Activated CD8-positive, alpha-beta T cell treated with anti-CD3 and anti-CD28 coated beads for 36 hours (primary cell): ENCODE data around the gene WNT4. TPM values are rescaled to one million over a fixed set of nuclear protein-coding genes. Genes with fewer than 3 reads are reported as not detected.
A peak's percentile ranks its signal among the peaks of the same experiment; 100 is the strongest.

Experiments used
- ATAC-seq: fragments of 200-7000 bp; cut with Tn5 transposase; one replicate; pipeline ENCODE4 v1.10.0; 2021; ENCODE audit warnings: mild to moderate bottlenecking, moderate library complexity
- CTCF ChIA-PET: fragments of 350-600 bp; sonication (Branson Sonifier 250); formaldehyde crosslinking; loops from one replicate; lab custom pipeline; 2021; ENCODE audit warnings: antibody characterized with exemption; lab: Charles Lee
- POLR2A ChIA-PET: fragments of 350-600 bp; sonication (Branson Sonifier 250); formaldehyde crosslinking; loops from one replicate; lab custom pipeline; 2021; ENCODE audit warnings: antibody characterized with exemption; lab: Charles Lee
- DNase-seq: peaks from one replicate; pipeline ENCODE4 v3.0.0-alpha.2; 2020
- H3K27ac Mint-ChIP-seq: one replicate; pipeline ENCODE4 v1.8.0; 2021; ENCODE audit warnings: mild to moderate bottlenecking, mixed read lengths
- H3K27me3 Mint-ChIP-seq: one replicate; pipeline ENCODE4 v1.8.0; 2021; ENCODE audit warnings: mixed read lengths
- H3K36me3 Mint-ChIP-seq: one replicate; pipeline ENCODE4 v1.8.0; 2021; ENCODE audit warnings: low read depth, mixed read lengths
- H3K4me1 Mint-ChIP-seq: one replicate; pipeline ENCODE4 v1.8.0; 2021; ENCODE audit warnings: low read depth, mixed read lengths
- H3K4me3 Mint-ChIP-seq: one replicate; pipeline ENCODE4 v1.8.0; 2021; ENCODE audit warnings: mild to moderate bottlenecking, moderate library complexity, mixed read lengths
- H3K9me3 Mint-ChIP-seq: one replicate; pipeline ENCODE4 v1.8.0; 2021; ENCODE audit warnings: mixed read lengths
- CTCF ChIP-seq: fragments of 200-600 bp; IDR thresholded peaks from one replicate; pipeline ENCODE4 v1.8.0; 2022; ENCODE audit warnings: antibody characterized with exemption, mild to moderate bottlenecking
- intact Hi-C: fragments of 100-400 bp; cut with micrococcal nuclease; formaldehyde crosslinking; loops from one replicate; pipeline ENCODE4 v1.10.0; 2022
- total RNA-seq, 2 experiments: library from RNA; stranded (reverse); gene quantifications; one replicate each; pipeline ENCODE4 v1.2.3, GENCODE V29; 2021

Gene WNT4
- total RNA-seq, 2 experiments from 2014 or later: not detected

- Mint-ChIP-seq H3K4me1 (peaks cover 85% of the 10 kb centered on the region), H3K4me3 (no peak overlapping the region), H3K9me3 (no peaks in the 10 kb centered on the region), H3K27ac (peak overlapping the region; percentile 86), H3K27me3 (no peaks in the 10 kb centered on the region), H3K36me3 (peaks cover 64% of the 10 kb centered on the region)
- ATAC-seq (no peak), DNase-seq (no peak)
- POLR2A ChIA-PET: no interaction called here
- no peak for TF ChIP-seq CTCF
- intact Hi-C loops: no loop called here
- CTCF ChIA-PET: no interaction called here
These were observed 66.6 kb downstream of the WNT4 start for GRCh38 chr1:22076346-22076745.

- no peak overlapping the region for H3K4me3 Mint-ChIP-seq
- peak; percentile 45 for ATAC-seq
- peaks cover 82% of the 10 kb centered on the region for H3K4me1 Mint-ChIP-seq
- TF ChIP-seq CTCF: no peak
- H3K27me3 Mint-ChIP-seq: no peaks in the 10 kb centered on the region
- CTCF ChIA-PET: no interaction called here
- peak overlapping the region; percentile 86 for H3K27ac Mint-ChIP-seq
- H3K36me3 Mint-ChIP-seq: peaks cover 64% of the 10 kb centered on the region
- intact Hi-C loops: no loop called here
- H3K9me3 Mint-ChIP-seq: no peaks in the 10 kb centered on the region
- DNase-seq: no peak
- POLR2A ChIA-PET: no interaction called here
These were observed 67.2 kb downstream of the WNT4 start for GRCh38 chr1:22075718-22076117.

- peak overlapping the region; percentile 57 for H3K27ac Mint-ChIP-seq
- H3K36me3 Mint-ChIP-seq: peaks cover 67% of the 10 kb centered on the region
- ATAC-seq (no peak), DNase-seq (no peak)
- no peak for TF ChIP-seq CTCF
- CTCF ChIA-PET: no interaction called here
- intact Hi-C loops: no loop called here
- H3K27me3 Mint-ChIP-seq: no peaks in the 10 kb centered on the region
- no peak overlapping the region for H3K4me3 Mint-ChIP-seq
- no peaks in the 10 kb centered on the region for H3K9me3 Mint-ChIP-seq
- H3K4me1 Mint-ChIP-seq: peaks cover 78% of the 10 kb centered on the region
- POLR2A ChIA-PET: interaction anchor here (0.7 to 1.7 kb wide), 3 partner anchors 9 to 16 kb away, joined by 4 to 8 read pairs (median 4); no protein-coding TSS in a partner anchor
These were observed 68.1 kb downstream of the WNT4 start for GRCh38 chr1:22074803-22075202.

- Mint-ChIP-seq H3K4me1 (peaks cover 74% of the 10 kb centered on the region), H3K36me3 (peaks cover 67% of the 10 kb centered on the region), H3K27ac (peak overlapping the region; percentile 70), H3K27me3 (no peaks in the 10 kb centered on the region), H3K9me3 (peaks cover 3% of the 10 kb centered on the region), H3K4me3 (no peak overlapping the region)
- DNase-seq (no peak), ATAC-seq (no peak)
- CTCF ChIA-PET: interaction anchor here (1.2 to 1.3 kb wide), 2 partner anchors 21 to 40 kb away, joined by 4 read pairs; no protein-coding TSS in a partner anchor
- no peak for TF ChIP-seq CTCF
- POLR2A ChIA-PET: interaction anchor here (0.8 to 2.6 kb wide), 4 partner anchors 11 to 19 kb away, joined by 3 to 15 read pairs (median 6); no protein-coding TSS in a partner anchor
- intact Hi-C loops: no loop called here
These were observed 71.4 kb downstream of the WNT4 start for GRCh38 chr1:22071511-22071910.

Other genes starting within 250 kb of the WNT4 start
- gene HSPG2, start 205.8 kb downstream of the WNT4 start, total RNA-seq: 10 to 100 TPM; 52.1 to 59.0 TPM
- not detected for gene CELA3B, start 166.1 kb downstream of the WNT4 start, total RNA-seq
- gene CELA3A, start 141.4 kb downstream of the WNT4 start, total RNA-seq: not detected
- 100 to 1,000 TPM; 292 to 310 TPM for gene CDC42, start 90.4 kb downstream of the WNT4 start, total RNA-seq